PFSK-1 (cell line): ENCODE data around the gene PRKD1.

Experiments used
- POLR2AphosphoS5 ChIP-seq: IDR thresholded peaks from 2 replicates; pipeline ENCODE4 v1.6.1; 2012; ENCODE audit warnings: low read depth, mild to moderate bottlenecking, control low read depth, low read length, moderate library complexity
- SIN3A ChIP-seq: IDR thresholded peaks from 2 replicates; pipeline ENCODE4 v1.6.1; 2012; ENCODE audit warnings: mild to moderate bottlenecking, low read length, moderate library complexity, borderline replicate concordance; ENCODE audit not compliant: insufficient read depth
- TAF1 ChIP-seq: IDR thresholded peaks from 2 replicates; pipeline ENCODE4 v1.6.1; 2012; ENCODE audit warnings: low read length, control low read depth, borderline replicate concordance; ENCODE audit not compliant: insufficient read depth
- TF ChIP-seq, protein P1 (sequence below), 2 experiments: IDR thresholded peaks; 2 replicates each; pipeline versions ENCODE4 v1.6.1 to v1.8.0; 2011 to 2012; ENCODE audit warnings: low read depth in 2 of 2, low read length in 2 of 2, control low read depth in 1 of 2, inconsistent platforms in 1 of 2, mild to moderate bottlenecking in 1 of 2, moderate library complexity in 1 of 2; ENCODE audit not compliant: insufficient read depth in 1 of 2

DNA sequence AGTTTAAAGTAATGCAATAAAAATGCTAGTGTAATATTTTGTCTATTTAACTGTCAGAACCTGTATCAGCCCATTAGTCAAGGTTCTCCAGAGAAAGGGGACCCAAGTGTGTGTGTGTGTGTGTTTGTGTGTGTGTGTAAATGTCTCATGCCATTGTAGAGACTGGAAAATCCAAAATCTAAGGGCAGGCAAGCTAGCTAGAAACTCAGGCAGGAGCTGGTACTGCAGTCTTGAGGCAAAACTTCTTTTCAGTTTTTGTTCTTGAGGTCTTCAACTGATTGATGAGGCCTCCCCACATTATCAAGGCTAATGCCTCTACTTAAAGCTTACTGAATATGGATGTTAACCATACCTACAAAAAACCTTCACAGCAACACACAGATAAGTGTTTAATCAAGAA is 126.7 kb downstream of the PRKD1 start:
- TF ChIP-seq, protein P1, sequence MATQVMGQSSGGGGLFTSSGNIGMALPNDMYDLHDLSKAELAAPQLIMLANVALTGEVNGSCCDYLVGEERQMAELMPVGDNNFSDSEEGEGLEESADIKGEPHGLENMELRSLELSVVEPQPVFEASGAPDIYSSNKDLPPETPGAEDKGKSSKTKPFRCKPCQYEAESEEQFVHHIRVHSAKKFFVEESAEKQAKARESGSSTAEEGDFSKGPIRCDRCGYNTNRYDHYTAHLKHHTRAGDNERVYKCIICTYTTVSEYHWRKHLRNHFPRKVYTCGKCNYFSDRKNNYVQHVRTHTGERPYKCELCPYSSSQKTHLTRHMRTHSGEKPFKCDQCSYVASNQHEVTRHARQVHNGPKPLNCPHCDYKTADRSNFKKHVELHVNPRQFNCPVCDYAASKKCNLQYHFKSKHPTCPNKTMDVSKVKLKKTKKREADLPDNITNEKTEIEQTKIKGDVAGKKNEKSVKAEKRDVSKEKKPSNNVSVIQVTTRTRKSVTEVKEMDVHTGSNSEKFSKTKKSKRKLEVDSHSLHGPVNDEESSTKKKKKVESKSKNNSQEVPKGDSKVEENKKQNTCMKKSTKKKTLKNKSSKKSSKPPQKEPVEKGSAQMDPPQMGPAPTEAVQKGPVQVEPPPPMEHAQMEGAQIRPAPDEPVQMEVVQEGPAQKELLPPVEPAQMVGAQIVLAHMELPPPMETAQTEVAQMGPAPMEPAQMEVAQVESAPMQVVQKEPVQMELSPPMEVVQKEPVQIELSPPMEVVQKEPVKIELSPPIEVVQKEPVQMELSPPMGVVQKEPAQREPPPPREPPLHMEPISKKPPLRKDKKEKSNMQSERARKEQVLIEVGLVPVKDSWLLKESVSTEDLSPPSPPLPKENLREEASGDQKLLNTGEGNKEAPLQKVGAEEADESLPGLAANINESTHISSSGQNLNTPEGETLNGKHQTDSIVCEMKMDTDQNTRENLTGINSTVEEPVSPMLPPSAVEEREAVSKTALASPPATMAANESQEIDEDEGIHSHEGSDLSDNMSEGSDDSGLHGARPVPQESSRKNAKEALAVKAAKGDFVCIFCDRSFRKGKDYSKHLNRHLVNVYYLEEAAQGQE (IDR thresholded peaks at IDR 0.05; ENCODE audit: insufficient read depth in 1 of 2, low read depth in 2 of 2, low read length in 2 of 2), result no peak
- TF ChIP-seq POLR2AphosphoS5 (no peak), TAF1 (no peak), SIN3A (no peak)
